MCF 10A (cell line): Measurements from ENCODE around the gene MARCHF2. TPM values are rescaled to one million over a fixed set of nuclear protein-coding genes. Genes with fewer than 3 reads are reported as not detected.
A peak's percentile ranks its signal among the peaks of the same experiment; 100 is the strongest.

ENCODE experiments used
- BruUV-seq: library from RNA; stranded (reverse); fragments of 400-500 nt; replicated peaks from 2 replicates; lab custom pipeline; 2021; lab: Mats Ljungman, UMichigan
- CTCF ChIA-PET: fragments of 300-600 bp; sonication (Branson Sonifier 250); formaldehyde crosslinking; extraction: SDS; loops from one replicate; lab custom pipeline; 2021; ENCODE audit warnings: antibody characterized with exemption, inconsistent platforms; lab: Yijun Ruan, JAX
- POLR2A ChIA-PET: fragments of 300-600, 350-650 bp; sonication (Branson Sonifier 250); formaldehyde crosslinking; extraction: SDS; loops from one replicate; lab custom pipeline; 2020; ENCODE audit warnings: antibody characterized with exemption, inconsistent platforms; lab: Yijun Ruan, JAX
- DNase-seq: peaks from one replicate; pipeline ENCODE4 v3.0.0-alpha.2; 2018; ENCODE audit not compliant: unreplicated experiment
- H3K27ac Mint-ChIP-seq: one replicate; pipeline ENCODE4 v1.8.0; 2022; ENCODE audit warnings: mild to moderate bottlenecking, low read depth, mixed read lengths; ENCODE audit not compliant: unreplicated experiment
- H3K27me3 Mint-ChIP-seq: one replicate; pipeline ENCODE4 v1.8.0; 2022; ENCODE audit warnings: mixed read lengths; ENCODE audit not compliant: insufficient read depth, unreplicated experiment
- H3K36me3 Mint-ChIP-seq: one replicate; pipeline ENCODE4 v1.8.0; 2022; ENCODE audit warnings: mild to moderate bottlenecking, moderate library complexity, mixed read lengths; ENCODE audit not compliant: insufficient read depth, unreplicated experiment
- H3K4me1 Mint-ChIP-seq: one replicate; pipeline ENCODE4 v1.8.0; 2022; ENCODE audit warnings: mixed read lengths; ENCODE audit not compliant: insufficient read depth, unreplicated experiment
- H3K4me3 Mint-ChIP-seq: one replicate; pipeline ENCODE4 v1.8.0; 2022; ENCODE audit warnings: mild to moderate bottlenecking, moderate library complexity, mixed read lengths; ENCODE audit not compliant: unreplicated experiment
- H3K9me3 Mint-ChIP-seq: one replicate; pipeline ENCODE4 v1.8.0; 2022; ENCODE audit warnings: mixed read lengths; ENCODE audit not compliant: unreplicated experiment
- intact Hi-C: fragments of 100-400 bp; cut with micrococcal nuclease; formaldehyde crosslinking; loops from 2 replicates; pipeline ENCODE4 v1.14.1; 2022
- total RNA-seq: library from RNA; stranded (reverse); gene quantifications from 2 replicates; pipeline ENCODE4 v1.2.3, GENCODE V29; 2022
- TF ChIP-seq, protein P1 (sequence below): fragments of 200-600 bp; IDR thresholded peaks from one replicate; pipeline ENCODE4 v1.8.0; 2022; ENCODE audit warnings: antibody characterized with exemption, mild to moderate bottlenecking; ENCODE audit not compliant: unreplicated experiment

MARCHF2 gene
- total RNA-seq, 1 experiment from 2014 or later: 8.3 TPM

DNA sequence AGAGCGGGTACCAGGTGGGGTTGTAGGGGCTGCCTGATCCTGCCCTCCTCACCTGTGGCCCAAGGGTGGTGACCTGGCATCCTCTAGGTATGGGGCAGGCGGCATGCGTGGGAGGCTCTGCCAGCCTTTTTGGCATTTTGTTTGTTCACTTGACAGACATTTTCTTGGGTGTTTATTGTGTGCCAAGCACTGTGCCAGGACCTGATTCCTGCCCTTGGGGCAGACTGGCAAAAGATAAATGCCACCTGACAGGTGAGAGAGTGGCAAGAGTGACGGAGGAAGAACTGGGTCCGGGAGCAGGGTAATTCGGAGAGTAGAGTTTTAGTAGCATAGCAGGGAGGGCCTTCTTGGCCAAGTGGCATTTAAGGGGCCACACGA, 16.9 kb upstream of the MARCHF2 start:
- Mint-ChIP-seq H3K36me3 (peaks cover 18% of the 10 kb centered on the region), H3K4me3 (no peak overlapping the region), H3K27ac (no peak overlapping the region), H3K9me3 (no peaks in the 10 kb centered on the region), H3K4me1 (peaks cover 30% of the 10 kb centered on the region), H3K27me3 (no peaks in the 10 kb centered on the region)
- no peak for DNase-seq
- CTCF ChIA-PET: interaction anchor here (0.6 to 7.0 kb wide), 6 partner anchors 41 to 187 kb away, joined by 3 to 72 read pairs (median 4); no protein-coding TSS in a partner anchor
- intact Hi-C loops: loop anchor here (1.0 kb wide), 1 partner anchor 41 kb away; no protein-coding TSS in a partner anchor
- BruUV-seq: no TSS peak
- TF ChIP-seq, protein P1, sequence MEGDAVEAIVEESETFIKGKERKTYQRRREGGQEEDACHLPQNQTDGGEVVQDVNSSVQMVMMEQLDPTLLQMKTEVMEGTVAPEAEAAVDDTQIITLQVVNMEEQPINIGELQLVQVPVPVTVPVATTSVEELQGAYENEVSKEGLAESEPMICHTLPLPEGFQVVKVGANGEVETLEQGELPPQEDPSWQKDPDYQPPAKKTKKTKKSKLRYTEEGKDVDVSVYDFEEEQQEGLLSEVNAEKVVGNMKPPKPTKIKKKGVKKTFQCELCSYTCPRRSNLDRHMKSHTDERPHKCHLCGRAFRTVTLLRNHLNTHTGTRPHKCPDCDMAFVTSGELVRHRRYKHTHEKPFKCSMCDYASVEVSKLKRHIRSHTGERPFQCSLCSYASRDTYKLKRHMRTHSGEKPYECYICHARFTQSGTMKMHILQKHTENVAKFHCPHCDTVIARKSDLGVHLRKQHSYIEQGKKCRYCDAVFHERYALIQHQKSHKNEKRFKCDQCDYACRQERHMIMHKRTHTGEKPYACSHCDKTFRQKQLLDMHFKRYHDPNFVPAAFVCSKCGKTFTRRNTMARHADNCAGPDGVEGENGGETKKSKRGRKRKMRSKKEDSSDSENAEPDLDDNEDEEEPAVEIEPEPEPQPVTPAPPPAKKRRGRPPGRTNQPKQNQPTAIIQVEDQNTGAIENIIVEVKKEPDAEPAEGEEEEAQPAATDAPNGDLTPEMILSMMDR: no peak
- POLR2A ChIA-PET: interaction anchor here (1.0 kb wide), 1 partner anchor 42 kb away, joined by 6 read pairs; no protein-coding TSS in a partner anchor

DNA sequence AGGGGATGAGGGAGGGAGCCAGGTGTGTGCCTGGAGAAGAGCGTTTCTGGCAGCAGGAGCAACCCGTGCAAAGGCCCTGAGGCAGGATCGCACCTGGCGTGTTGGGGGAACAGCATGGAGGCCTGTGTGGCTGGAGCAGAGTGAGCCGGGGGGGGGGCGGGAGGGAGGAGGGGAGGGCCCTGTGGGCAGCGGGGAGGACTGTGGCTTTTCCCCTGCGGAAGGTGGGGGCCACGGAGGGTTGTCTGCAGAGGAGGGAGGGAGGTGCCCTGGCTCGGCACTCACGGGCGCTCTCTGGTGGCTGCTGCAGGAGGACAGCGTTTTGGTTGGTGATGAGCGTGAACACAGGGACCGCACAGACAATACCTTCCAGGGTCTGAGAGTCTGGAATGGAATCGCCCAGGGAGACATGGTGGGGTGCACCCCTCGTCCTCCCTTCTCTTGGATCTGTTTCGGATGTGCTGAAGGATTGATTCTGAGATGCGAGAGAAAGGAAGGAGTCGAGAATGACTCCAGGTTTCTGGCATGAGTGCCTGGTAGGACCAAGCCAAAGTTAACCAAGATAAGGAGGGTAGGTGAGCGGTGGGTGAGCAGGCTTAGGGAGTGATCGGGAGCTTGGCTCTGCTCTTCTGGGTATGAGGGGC, 16.4 kb upstream of the MARCHF2 start:
- Mint-ChIP-seq H3K9me3 (no peaks in the 10 kb centered on the region), H3K4me1 (peaks cover 30% of the 10 kb centered on the region), H3K4me3 (no peak overlapping the region), H3K27me3 (no peaks in the 10 kb centered on the region), H3K27ac (peak overlapping the region; percentile 81), H3K36me3 (peaks cover 23% of the 10 kb centered on the region)
- TF ChIP-seq, protein P1: peak; percentile 65
- intact Hi-C loops: loop anchor here (1.0 kb wide), 1 partner anchor 41 kb away; no protein-coding TSS in a partner anchor
- POLR2A ChIA-PET: interaction anchor here (1.0 kb wide), 1 partner anchor 42 kb away, joined by 6 read pairs; no protein-coding TSS in a partner anchor
- CTCF ChIA-PET: interaction anchor here (0.6 to 7.0 kb wide), 8 partner anchors 24 to 186 kb away, joined by 3 to 72 read pairs (median 4); partner anchors contain the start of gene ANGPTL4
- BruUV-seq: no TSS peak
- peak; percentile 68 for DNase-seq

DNA sequence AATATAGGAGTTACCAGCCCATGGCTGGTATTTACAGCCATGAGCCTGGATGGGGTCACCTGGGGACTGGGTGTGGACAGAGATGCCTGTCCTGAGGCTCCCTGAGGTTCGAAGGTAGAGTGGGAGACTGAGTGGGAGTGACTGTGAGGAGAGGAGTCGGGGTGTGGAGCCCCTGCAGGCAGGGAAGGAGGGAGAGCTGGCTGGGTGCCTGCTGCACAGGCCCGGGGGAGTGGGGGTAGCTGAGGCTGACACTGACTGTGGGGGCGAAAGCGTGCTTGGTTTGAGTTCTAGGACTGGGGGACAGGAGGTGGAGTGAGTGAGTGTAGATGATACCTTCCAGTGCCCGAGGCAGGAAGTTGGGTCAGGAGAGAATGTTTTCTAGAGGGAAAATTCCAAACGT, 15.8 kb upstream of the MARCHF2 start:
- POLR2A ChIA-PET: no interaction called here
- BruUV-seq: no TSS peak
- H3K27ac Mint-ChIP-seq: peak overlapping the region; percentile 81
- CTCF ChIA-PET: interaction anchor here (0.6 to 3.7 kb wide), 8 partner anchors 15 to 93 kb away, joined by 3 to 64 read pairs (median 4); partner anchors contain the start of gene ANGPTL4
- H3K4me3 Mint-ChIP-seq: peak overlapping the region; percentile 4
- DNase-seq: no peak
- no peaks in the 10 kb centered on the region for H3K27me3 Mint-ChIP-seq
- peaks cover 26% of the 10 kb centered on the region for H3K36me3 Mint-ChIP-seq
- H3K4me1 Mint-ChIP-seq: peaks cover 30% of the 10 kb centered on the region
- no peaks in the 10 kb centered on the region for H3K9me3 Mint-ChIP-seq
- intact Hi-C loops: no loop called here
- TF ChIP-seq, protein P1: no peak

DNA sequence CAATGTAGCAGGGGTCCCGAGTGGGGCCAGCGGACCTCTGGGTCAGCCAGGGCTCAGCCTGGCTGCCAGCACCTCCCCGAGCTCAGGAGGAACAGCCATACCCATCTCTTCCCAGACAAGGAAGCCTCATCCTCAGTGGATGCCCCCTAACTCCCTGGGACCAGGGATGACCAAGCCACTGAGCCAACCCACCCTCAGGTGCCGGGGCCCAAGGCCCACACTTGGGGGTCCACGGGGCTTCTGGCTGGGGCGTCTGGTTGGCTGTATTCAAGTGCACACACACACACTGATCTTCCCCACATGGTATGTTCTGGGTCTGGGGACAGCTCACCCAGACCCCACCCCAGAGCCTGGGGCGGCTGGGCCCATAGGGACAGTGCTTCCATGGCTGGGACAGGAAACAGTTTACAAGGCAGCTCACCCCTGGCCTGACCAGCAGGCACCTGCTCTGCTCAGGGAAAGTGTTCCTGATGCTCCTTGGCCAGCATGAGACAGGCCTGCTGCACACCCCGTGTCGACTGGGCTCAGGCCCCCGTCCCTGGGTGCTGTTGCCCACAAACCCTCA, 15.3 kb upstream of the MARCHF2 start:
- ChIA-PET POLR2A (interaction anchor here (1.2 kb wide), 1 partner anchor 36 kb away, joined by 3 read pairs; no protein-coding TSS in a partner anchor), CTCF (interaction anchor here (1.3 to 3.7 kb wide), 7 partner anchors 14 to 78 kb away, joined by 3 to 64 read pairs (median 5); no protein-coding TSS in a partner anchor)
- H3K27me3 Mint-ChIP-seq: no peaks in the 10 kb centered on the region
- H3K4me3 Mint-ChIP-seq: no peak overlapping the region
- peaks cover 25% of the 10 kb centered on the region for H3K36me3 Mint-ChIP-seq
- H3K4me1 Mint-ChIP-seq: peaks cover 29% of the 10 kb centered on the region
- no TSS peak for BruUV-seq
- no peak for DNase-seq
- intact Hi-C loops: no loop called here
- TF ChIP-seq, protein P1: no peak
- no peaks in the 10 kb centered on the region for H3K9me3 Mint-ChIP-seq
- peak overlapping the region; percentile 81 for H3K27ac Mint-ChIP-seq
